Thyroid gland (tissue), 4 donors: ENCODE data around the gene ACOX1. TPM values are rescaled to one million over a fixed set of nuclear protein-coding genes. Genes with fewer than 3 reads are reported as not detected.

Source experiments
- DNase-seq, 2 donors: peaks; one replicate each; pipeline ENCODE4 v3.0.0-alpha.2; 2019
- H3K27ac ChIP-seq, 3 donors: fragments of 200-600 bp; sonication (generic); 1 replicate in 2 of 3; 2 replicates in 1 of 3; pipeline ENCODE4 v1.5.1; 2016 to 2019; ENCODE audit warnings: mild to moderate bottlenecking in 1 of 3, moderate library complexity in 1 of 3
- H3K27me3 ChIP-seq: fragments of 200-600 bp; sonication (generic); one replicate; pipeline ENCODE4 v1.5.1; 2019
- H3K36me3 ChIP-seq, 2 donors: fragments of 200-600 bp; sonication (generic); one replicate each; pipeline ENCODE4 v1.5.1; 2016 to 2019
- H3K4me1 ChIP-seq, 2 donors: fragments of 200-600 bp; sonication (generic); one replicate each; pipeline ENCODE4 v1.5.1; 2017 to 2019
- H3K4me3 ChIP-seq, 3 donors: fragments of 200-600 bp; sonication (generic); replicated peaks in 1 of 3; 1 replicate in 2 of 3; 2 replicates in 1 of 3; pipeline ENCODE4 v1.5.1; 2016; ENCODE audit warnings: mild to moderate bottlenecking in 1 of 3
- H3K9me3 ChIP-seq: fragments of 200-600 bp; sonication (generic); one replicate; pipeline ENCODE4 v1.5.1; 2017
- CTCF ChIP-seq, 6 experiments: fragments of 200-600 bp in 3 of 6; fragments of 450-650 bp in 3 of 6; sonication (generic) in 3 of 6; IDR thresholded peaks; one replicate each; pipeline ENCODE4 v1.5.1; 2016 to 2019; ENCODE audit warnings: antibody characterized with exemption in 6 of 6, mild to moderate bottlenecking in 2 of 6, inconsistent platforms in 1 of 6, moderate library complexity in 1 of 6
- POLR2A ChIP-seq, 2 donors: fragments of 450-650 bp; IDR thresholded peaks; one replicate each; pipeline ENCODE4 v1.6.1; 2017; ENCODE audit warnings: antibody characterized with exemption in 2 of 2, mild to moderate bottlenecking in 2 of 2, moderate library complexity in 1 of 2
- WGBS, 2 donors: methylation state at CpG; one replicate each; pipeline ENCODE4 v1.1.5; 2017; 5-methylcytosine and 5-hydroxymethylcytosine counted together
- intact Hi-C: fragments of 100-400 bp; cut with DNase I; formaldehyde crosslinking; loops from one replicate; pipeline ENCODE4 v1.15.1; 2023
- total RNA-seq, 4 donors: library from RNA; depleted of rRNA; stranded (reverse); fragments of >200 nt; gene quantifications; one replicate each; pipeline ENCODE4 v1.2.3, GENCODE V29; 2016

The ACOX1 gene
- total RNA-seq, 4 donors from 2014 or later: 59.6 to 102 (median 75.5) TPM

GRCh38 chr17:75965468-75965867 is 13.5 kb downstream of the ACOX1 start:
- H3K36me3 ChIP-seq: no peaks in the 10 kb centered on the region
- intact Hi-C loops: no loop called here
- H3K27me3 ChIP-seq: no peaks in the 10 kb centered on the region
- TF ChIP-seq CTCF (IDR thresholded peaks at IDR 0.05): no peak
- no peak for TF ChIP-seq POLR2A (IDR thresholded peaks at IDR 0.05)
- no peaks in the 10 kb centered on the region for H3K9me3 ChIP-seq
- H3K4me3 ChIP-seq: no peak overlapping the region
- H3K4me1 ChIP-seq: no peaks in the 10 kb centered on the region
- H3K27ac ChIP-seq: no peak overlapping the region
- no peak for DNase-seq
- WGBS, 2 donors: 98 to 99% methylated on average over 6 of the region's 6 CpGs

- intact Hi-C loops: no loop called here
- WGBS, 2 donors: 94 to 97% methylated on average over 11 of the region's 11 CpGs
- H3K36me3 ChIP-seq: peaks cover 9 to 15% of the 10 kb centered on the region in 2 donors
Observed at GRCh38 chr17:75959839-75960511, 19.0 kb downstream of the ACOX1 start.

GRCh38 chr17:75959051-75959838 is 19.7 kb downstream of the ACOX1 start:
- intact Hi-C loops: no loop called here
- no peaks in the 10 kb centered on the region for H3K9me3 ChIP-seq
- no peaks in the 10 kb centered on the region for H3K4me1 ChIP-seq
- H3K27me3 ChIP-seq: no peaks in the 10 kb centered on the region
- 77 to 79% methylated on average over 8 of the region's 8 CpGs for WGBS, 2 donors
- peaks cover 13 to 19% of the 10 kb centered on the region in 2 donors for H3K36me3 ChIP-seq
- DNase-seq: no peak
- H3K27ac ChIP-seq: no peak overlapping the region
- no peak overlapping the region for H3K4me3 ChIP-seq
- TF ChIP-seq CTCF (IDR thresholded peaks at IDR 0.05): no peak
- TF ChIP-seq POLR2A (IDR thresholded peaks at IDR 0.05): no peak

More at GRCh38 chr17:75959839-75960511, 19.0 kb downstream of the ACOX1 start:
- no peak for DNase-seq
- Histone ChIP-seq H3K4me3 (no peak overlapping the region), H3K9me3 (no peaks in the 10 kb centered on the region), H3K27me3 (no peaks in the 10 kb centered on the region), H3K4me1 (no peaks in the 10 kb centered on the region), H3K27ac (no peak overlapping the region)
- TF ChIP-seq POLR2A (IDR thresholded peaks at IDR 0.05) (no peak), CTCF (IDR thresholded peaks at IDR 0.05) (no peak)

GRCh38 chr17:75950855-75951554 is 28.0 kb downstream of the ACOX1 start:
- no peak overlapping the region for H3K27ac ChIP-seq
- DNase-seq: no peak
- H3K9me3 ChIP-seq: no peaks in the 10 kb centered on the region
- H3K4me1 ChIP-seq: no peaks in the 10 kb centered on the region
- intact Hi-C loops: no loop called here
- H3K27me3 ChIP-seq: no peaks in the 10 kb centered on the region
- 92 to 94% methylated on average over 8 of the region's 8 CpGs for WGBS, 2 donors
- no peak overlapping the region for H3K4me3 ChIP-seq
- TF ChIP-seq CTCF (IDR thresholded peaks at IDR 0.05) (no peak), POLR2A (IDR thresholded peaks at IDR 0.05) (no peak)
- H3K36me3 ChIP-seq: peaks cover 87 to 91% of the 10 kb centered on the region in 2 donors
